ENCODE measurements around the gene OR10A5. TPM values are rescaled to one million over a fixed set of nuclear protein-coding genes. Genes with fewer than 3 reads are reported as not detected.

Gene OR10A5
- total RNA-seq, 2 donors from 2014 or later: not detected

GRCh38 chr11:6892400-6892799 is 46.9 kb downstream of the OR10A5 start, which contains the start of gene OR2D2:
OR2D2 (minus strand) TSS chr11:6892500; CDS start chr11:6892500, 0 bp downstream.
- 88 to 100% methylated on average over 2 of the region's 2 CpGs for WGBS, 2 experiments (ENCODE audit: insufficient coverage in 1 of 2, insufficient read length in 1 of 2)
- no peak within 1 kb of the TSS for H3K9ac ChIP-seq (ENCODE audit: extremely low read depth, low read length, poor library complexity, severe bottlenecking)
- no peaks in the 10 kb centered on the region for H3K36me3 Mint-ChIP-seq (ENCODE audit: low read depth)
- H3K27ac ChIP-seq (ENCODE audit: low read depth, low read length): no peak within 1 kb of the TSS
- H3K4me1 ChIP-seq (ENCODE audit: control insufficient read depth, insufficient read depth, low read length): no peaks in the 10 kb centered on the region
- H3K36me3 ChIP-seq (ENCODE audit: control insufficient read depth, insufficient read depth, low read length): no peaks in the 10 kb centered on the region
- DNase-seq: no peak
- no peak within 1 kb of the TSS for H3K4me3 Mint-ChIP-seq
- peaks cover 2% of the 10 kb centered on the region for H3K9me3 Mint-ChIP-seq
- no peaks in the 10 kb centered on the region for H3K27me3 Mint-ChIP-seq (ENCODE audit: insufficient read depth)
- no peak within 1 kb of the TSS for H3K4me3 ChIP-seq (ENCODE audit: low read length)
- peaks cover 4% of the 10 kb centered on the region for H3K9me3 ChIP-seq (ENCODE audit: control insufficient read depth, low read length)
- H3K27me3 ChIP-seq (ENCODE audit: control insufficient read depth, insufficient read depth, low read length, poor library complexity, severe bottlenecking): no peaks in the 10 kb centered on the region
- TF ChIP-seq CTCF (conservative IDR thresholded peaks at IDR 0.05): no peak
- no peak within 1 kb of the TSS for H3K27ac Mint-ChIP-seq
- no peaks in the 10 kb centered on the region for H3K4me1 Mint-ChIP-seq

GRCh38 chr11:6894097-6894496 is 48.6 kb downstream of the OR10A5 start:
- H3K36me3 Mint-ChIP-seq (ENCODE audit: low read depth): no peaks in the 10 kb centered on the region
- Histone ChIP-seq H3K4me1 (ENCODE audit: control insufficient read depth, insufficient read depth, low read length) (no peaks in the 10 kb centered on the region), H3K27me3 (ENCODE audit: control insufficient read depth, insufficient read depth, low read length, poor library complexity, severe bottlenecking) (no peaks in the 10 kb centered on the region), H3K4me3 (ENCODE audit: low read length) (no peak overlapping the region), H3K27ac (ENCODE audit: low read depth, low read length) (no peak overlapping the region), H3K9me3 (ENCODE audit: control insufficient read depth, low read length) (no peaks in the 10 kb centered on the region), H3K36me3 (ENCODE audit: control insufficient read depth, insufficient read depth, low read length) (no peaks in the 10 kb centered on the region), H3K9ac (ENCODE audit: extremely low read depth, low read length, poor library complexity, severe bottlenecking) (no peak overlapping the region)
- no peaks in the 10 kb centered on the region for H3K4me1 Mint-ChIP-seq
- H3K27me3 Mint-ChIP-seq (ENCODE audit: insufficient read depth): no peaks in the 10 kb centered on the region
- H3K9me3 Mint-ChIP-seq: no peaks in the 10 kb centered on the region
- no peak overlapping the region for H3K27ac Mint-ChIP-seq
- peak; percentile 51 for TF ChIP-seq CTCF (conservative IDR thresholded peaks at IDR 0.05)
- no peak overlapping the region for H3K4me3 Mint-ChIP-seq
- no peak for DNase-seq

GRCh38 chr11:6895010-6895409 is 49.5 kb downstream of the OR10A5 start:
- H3K9me3 Mint-ChIP-seq: no peaks in the 10 kb centered on the region
- H3K4me3 ChIP-seq (ENCODE audit: low read length): no peak overlapping the region
- no peaks in the 10 kb centered on the region for H3K4me1 ChIP-seq (ENCODE audit: control insufficient read depth, insufficient read depth, low read length)
- H3K36me3 Mint-ChIP-seq (ENCODE audit: low read depth): no peaks in the 10 kb centered on the region
- H3K27ac Mint-ChIP-seq: no peak overlapping the region
- H3K4me1 Mint-ChIP-seq: no peaks in the 10 kb centered on the region
- H3K4me3 Mint-ChIP-seq: no peak overlapping the region
- H3K9me3 ChIP-seq (ENCODE audit: control insufficient read depth, low read length): no peaks in the 10 kb centered on the region
- H3K27me3 Mint-ChIP-seq (ENCODE audit: insufficient read depth): no peaks in the 10 kb centered on the region
- H3K27ac ChIP-seq (ENCODE audit: low read depth, low read length): no peak overlapping the region
- no peak overlapping the region for H3K9ac ChIP-seq (ENCODE audit: extremely low read depth, low read length, poor library complexity, severe bottlenecking)
- no peaks in the 10 kb centered on the region for H3K27me3 ChIP-seq (ENCODE audit: control insufficient read depth, insufficient read depth, low read length, poor library complexity, severe bottlenecking)
- DNase-seq: no peak
- no peak for TF ChIP-seq CTCF (conservative IDR thresholded peaks at IDR 0.05)
- H3K36me3 ChIP-seq (ENCODE audit: control insufficient read depth, insufficient read depth, low read length): no peaks in the 10 kb centered on the region

Other genes starting within 250 kb of the OR10A5 start
- 10 to 100 TPM; 11.0 to 12.8 TPM for gene RRP8, start 242.1 kb upstream of the OR10A5 start, total RNA-seq
- 100 to 1,000 TPM; 125 to 136 TPM for gene ILK, start 241.9 kb upstream of the OR10A5 start, total RNA-seq
- gene TAF10, start 233.5 kb upstream of the OR10A5 start, total RNA-seq: 100 to 1,000 TPM; 168 to 202 TPM
- gene TPP1, start 226.3 kb upstream of the OR10A5 start, total RNA-seq: 10 to 100 TPM; 68.3 to 71.0 TPM
- 10 to 100 TPM; 13.7 to 14.3 TPM for gene DCHS1, start 189.9 kb upstream of the OR10A5 start, total RNA-seq
- 10 to 100 TPM; 57.6 to 72.6 TPM for gene MRPL17, start 162.3 kb upstream of the OR10A5 start, total RNA-seq
- gene OR2AG2, start 73.7 kb upstream of the OR10A5 start, total RNA-seq: under 1 TPM; 0.20 to 0.68 TPM
- not detected for gene OR2AG1, start 62.7 kb upstream of the OR10A5 start, total RNA-seq
- gene OR6A2, start 46.0 kb upstream of the OR10A5 start, total RNA-seq: under 1 TPM; 0.09 to 0.51 TPM
- gene OR10A2, start 17.4 kb downstream of the OR10A5 start, total RNA-seq: not detected
- not detected for gene OR10A4, start 30.9 kb downstream of the OR10A5 start, total RNA-seq
- gene OR2D2, start 46.8 kb downstream of the OR10A5 start, total RNA-seq: 1 to 10 TPM in 1 of 2 donors, not detected in 1; 1.1 TPM
- gene OR2D3, start 75.3 kb downstream of the OR10A5 start, total RNA-seq: not detected
- 10 to 100 TPM in 1 of 2 donors, 1 to 10 TPM in 1; 9.9 to 10.2 TPM for gene ZNF215, start 80.7 kb downstream of the OR10A5 start, total RNA-seq
- gene ZNF214, start 174.7 kb downstream of the OR10A5 start, total RNA-seq: 10 to 100 TPM in 1 of 2 donors, 1 to 10 TPM in 1; 8.0 to 10.8 TPM
- gene NLRP14, start 174.8 kb downstream of the OR10A5 start, total RNA-seq: under 1 TPM; 0.33 to 0.66 TPM
- gene RBMXL2, start 243.3 kb downstream of the OR10A5 start, total RNA-seq: under 1 TPM in 1 of 2 donors, not detected in 1; 0.18 TPM

All from endodermal cell (in vitro differentiated cells).